SK-N-MC (cell line): Measurements from ENCODE around the gene SLC7A6OS.

Experiments
- DNase-seq: peaks from one replicate; pipeline ENCODE4 v3.0.0-alpha.2; 2011; ENCODE audit warnings: low read depth, low spot score
- H3K27ac ChIP-seq: fragments of 200-600 bp; sonication (generic); 2 replicates; pipeline ENCODE4 v1.5.1; 2016; ENCODE audit warnings: mixed run types
- H3K36me3 ChIP-seq: fragments of 200-600 bp; sonication (generic); 2 replicates; pipeline ENCODE4 v1.6.1; 2017; ENCODE audit warnings: antibody characterized with exemption, low read length, mixed read lengths; ENCODE audit not compliant: insufficient read depth
- H3K4me3 ChIP-seq: fragments of 200-600 bp; sonication (generic); 2 replicates; pipeline ENCODE4 v1.5.1; 2016
- H3K9ac ChIP-seq: fragments of 200-600 bp; sonication (generic); 2 replicates; pipeline ENCODE4 v1.8.0; 2017; ENCODE audit warnings: mixed run types, mixed read lengths; ENCODE audit not compliant: insufficient read length
- H3K9me3 ChIP-seq: fragments of 200-600 bp; sonication (generic); 2 replicates; pipeline ENCODE4 v1.6.1; 2017; ENCODE audit warnings: low read depth, mild to moderate bottlenecking, antibody characterized with exemption, low read length, moderate library complexity, mixed read lengths
- EZH2 ChIP-seq: fragments of 200-600 bp; sonication (generic); IDR thresholded peaks from one replicate; pipeline ENCODE4 v1.6.1; 2017; ENCODE audit warnings: antibody characterized with exemption
- FOXP2 ChIP-seq: optimal IDR thresholded peaks from 2 replicates; pipeline ENCODE3; 2011; ENCODE audit warnings: mild to moderate bottlenecking, moderate library complexity; ENCODE audit not compliant: insufficient read depth; ENCODE audit errors: extremely low read length, control extremely low read depth
- POLR2AphosphoS5 ChIP-seq: IDR thresholded peaks from 2 replicates; pipeline ENCODE4 v1.6.1; 2012; ENCODE audit warnings: mild to moderate bottlenecking, low read depth, low read length, borderline replicate concordance

The SLC7A6OS gene

GRCh38 chr16:68274441-68274840, 36.3 kb downstream of the SLC7A6OS start:
- H3K36me3 ChIP-seq, result no peaks in the 10 kb centered on the region; the same call in 1 of the 2 replicates
- no peak overlapping the region for H3K27ac ChIP-seq
- no peaks in the 10 kb centered on the region for H3K9me3 ChIP-seq
- TF ChIP-seq FOXP2 (no peak), POLR2AphosphoS5 (no peak), EZH2 (no peak)
- no peak overlapping the region for H3K4me3 ChIP-seq
- H3K9ac ChIP-seq, result no peak overlapping the region
- DNase-seq, result no peak

- Histone ChIP-seq H3K9me3 (no peaks in the 10 kb centered on the region), H3K9ac (no peak overlapping the region), H3K4me3 (no peak overlapping the region), H3K36me3 (no peaks in the 10 kb centered on the region; the same call in 1 of the 2 replicates), H3K27ac (no peak overlapping the region)
- DNase-seq, result no peak
- TF ChIP-seq POLR2AphosphoS5, result no peak
- TF ChIP-seq FOXP2, result no peak
- no peak for TF ChIP-seq EZH2
Observed at GRCh38 chr16:68273896-68274295, 36.9 kb downstream of the SLC7A6OS start.

GRCh38 chr16:68273459-68273858, 37.3 kb downstream of the SLC7A6OS start:
- Histone ChIP-seq H3K9me3 (no peaks in the 10 kb centered on the region), H3K4me3 (no peak overlapping the region), H3K9ac (no peak overlapping the region), H3K36me3 (no peaks in the 10 kb centered on the region; the same call in 1 of the 2 replicates), H3K27ac (no peak overlapping the region)
- no peak for TF ChIP-seq FOXP2
- TF ChIP-seq EZH2, result no peak
- TF ChIP-seq POLR2AphosphoS5, result no peak
- DNase-seq, result no peak

GRCh38 chr16:68272507-68273209, 38.1 kb downstream of the SLC7A6OS start:
- DNase-seq, result no peak
- Histone ChIP-seq H3K9ac (no peak overlapping the region), H3K27ac (no peak overlapping the region), H3K9me3 (no peaks in the 10 kb centered on the region), H3K36me3 (no peaks in the 10 kb centered on the region; the same call in 1 of the 2 replicates), H3K4me3 (no peak overlapping the region)
- TF ChIP-seq FOXP2, result no peak
- TF ChIP-seq EZH2, result no peak
- no peak for TF ChIP-seq POLR2AphosphoS5

- no peak overlapping the region for H3K27ac ChIP-seq
- H3K36me3 ChIP-seq, result no peaks in the 10 kb centered on the region; the same call in 1 of the 2 replicates
- TF ChIP-seq EZH2 (no peak), FOXP2 (no peak), POLR2AphosphoS5 (no peak)
Observed at GRCh38 chr16:68270353-68270752, 40.4 kb downstream of the SLC7A6OS start.

GRCh38 chr16:68269793-68270192, 41.0 kb downstream of the SLC7A6OS start:
- H3K9ac ChIP-seq, result no peak overlapping the region
- H3K36me3 ChIP-seq, result no peaks in the 10 kb centered on the region; the same call in 1 of the 2 replicates
- H3K27ac ChIP-seq, result no peak overlapping the region
- H3K4me3 ChIP-seq, result no peak overlapping the region
- no peak for DNase-seq
- TF ChIP-seq POLR2AphosphoS5 (no peak), EZH2 (no peak), FOXP2 (no peak)
- H3K9me3 ChIP-seq, result no peaks in the 10 kb centered on the region

More at GRCh38 chr16:68270353-68270752, 40.4 kb downstream of the SLC7A6OS start:
- no peak overlapping the region for H3K9ac ChIP-seq
- no peak overlapping the region for H3K4me3 ChIP-seq
- DNase-seq, result no peak
- H3K9me3 ChIP-seq, result no peaks in the 10 kb centered on the region

- H3K9me3 ChIP-seq, result no peaks in the 10 kb centered on the region
- no peak overlapping the region for H3K4me3 ChIP-seq
- no peak for DNase-seq
- no peak for TF ChIP-seq EZH2
- TF ChIP-seq FOXP2, result no peak
- no peak for TF ChIP-seq POLR2AphosphoS5
- no peaks in the 10 kb centered on the region for H3K36me3 ChIP-seq
- no peak overlapping the region for H3K9ac ChIP-seq
- H3K27ac ChIP-seq, result no peak overlapping the region
Observed at GRCh38 chr16:68267612-68268405, 42.9 kb downstream of the SLC7A6OS start.
